HG03354 (cell line): Measurements from ENCODE around the gene ZNF74.
"Not testable (repeated sequence)": the region's sequence is repeated elsewhere in the genome, so short reads cannot be mapped to it uniquely, and the experiment has no call there.

Source experiments
- ATAC-seq: cut with Tn5 transposase; IDR thresholded peaks from one replicate; pipeline ENCODE4 v1.9.1; 2021; ENCODE audit warnings: mild to moderate bottlenecking; ENCODE audit not compliant: unreplicated experiment, poor library complexity, severe bottlenecking

ZNF74 gene

DNA sequence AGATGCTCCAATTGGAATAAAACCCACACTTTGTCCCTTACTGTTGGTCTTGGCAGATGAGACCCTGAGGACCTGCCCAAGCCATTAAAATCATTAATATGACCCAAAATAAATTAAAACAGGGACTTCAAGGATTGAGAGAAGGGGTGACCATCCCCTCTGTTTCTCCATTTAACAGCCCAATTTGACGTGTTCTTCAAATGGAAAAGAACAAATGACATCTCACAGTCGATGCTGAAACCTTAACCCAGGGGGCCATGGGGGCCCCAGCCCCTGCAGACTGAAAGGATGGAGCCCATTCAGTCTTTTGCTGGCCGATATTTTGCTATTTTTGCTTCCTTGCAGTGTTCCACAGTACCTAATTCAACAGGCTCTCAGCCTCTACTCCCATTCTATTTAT, 20.5 kb downstream of the ZNF74 start:
- no peak for ATAC-seq

DNA sequence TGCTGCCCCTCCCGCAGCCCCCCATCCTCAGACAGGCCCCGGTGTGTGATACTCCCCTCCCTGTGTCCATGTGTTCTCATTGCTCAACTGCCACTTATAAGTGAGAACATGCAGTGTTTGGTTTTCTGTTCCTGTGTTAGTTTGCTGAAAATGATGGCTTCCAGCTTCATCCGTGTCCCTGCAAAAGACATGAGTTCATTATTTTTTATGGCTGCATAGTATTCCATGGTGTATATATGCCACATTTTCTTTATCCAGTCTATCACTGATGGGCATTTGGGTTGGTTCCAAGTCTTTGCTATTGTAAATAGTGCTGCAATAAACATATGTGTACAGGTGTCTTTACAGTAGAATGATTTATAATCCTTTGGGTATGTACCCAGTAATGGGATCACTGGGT, 21.3 kb downstream of the ZNF74 start:
- not testable (repeated sequence) for ATAC-seq

GRCh38 chr22:20415699-20416098, 21.7 kb downstream of the ZNF74 start:
- not testable (repeated sequence) for ATAC-seq

DNA sequence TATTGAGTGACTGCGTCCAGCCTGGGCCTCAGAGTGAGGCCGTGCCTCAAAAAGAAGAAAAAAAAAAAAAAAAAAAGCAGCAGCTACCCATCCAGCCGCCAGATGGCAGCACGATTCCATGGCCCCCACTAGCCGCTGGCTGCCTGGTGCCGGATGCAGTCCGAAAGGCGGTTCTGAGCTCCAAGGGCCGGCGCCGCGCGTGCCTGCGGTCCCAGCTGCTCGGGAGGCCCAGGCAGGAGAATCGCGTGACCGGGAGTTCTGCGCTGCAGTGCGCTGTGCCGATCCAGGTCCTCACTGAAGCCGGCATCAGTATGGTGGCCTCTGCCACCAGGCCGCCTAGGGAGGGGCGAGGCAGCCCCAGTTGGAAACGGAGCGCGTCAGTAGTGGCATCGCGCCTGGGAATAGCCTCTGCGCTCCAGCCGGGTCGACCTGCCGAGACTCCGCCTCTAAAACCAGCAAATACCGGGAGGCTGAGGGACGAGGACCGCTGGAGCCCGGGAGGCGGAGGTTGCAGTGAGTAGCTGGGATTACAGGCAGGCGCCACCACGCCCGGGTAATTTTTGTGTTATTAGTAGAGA, 24.3 kb downstream of the ZNF74 start:
- ATAC-seq = no peak

DNA sequence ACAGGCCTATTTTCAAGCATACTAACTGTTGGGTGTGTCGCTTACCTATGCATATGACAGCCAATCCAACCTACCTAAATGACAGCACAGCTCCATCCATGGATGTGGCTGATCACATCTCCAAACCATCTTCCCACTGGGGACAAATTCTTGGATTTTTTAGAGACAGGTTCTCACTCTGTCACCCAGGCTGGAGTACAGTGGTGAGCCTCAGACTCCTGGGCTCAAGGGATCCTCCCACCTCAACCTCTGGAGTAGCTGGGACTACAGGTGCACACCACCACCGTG, 25.7 kb downstream of the ZNF74 start:
- ATAC-seq = no peak

- no peak for ATAC-seq
Measured at GRCh38 chr22:20420157-20420842, 26.3 kb downstream of the ZNF74 start.

- ATAC-seq = no peak
Measured at GRCh38 chr22:20421507-20421874, 27.5 kb downstream of the ZNF74 start.

DNA sequence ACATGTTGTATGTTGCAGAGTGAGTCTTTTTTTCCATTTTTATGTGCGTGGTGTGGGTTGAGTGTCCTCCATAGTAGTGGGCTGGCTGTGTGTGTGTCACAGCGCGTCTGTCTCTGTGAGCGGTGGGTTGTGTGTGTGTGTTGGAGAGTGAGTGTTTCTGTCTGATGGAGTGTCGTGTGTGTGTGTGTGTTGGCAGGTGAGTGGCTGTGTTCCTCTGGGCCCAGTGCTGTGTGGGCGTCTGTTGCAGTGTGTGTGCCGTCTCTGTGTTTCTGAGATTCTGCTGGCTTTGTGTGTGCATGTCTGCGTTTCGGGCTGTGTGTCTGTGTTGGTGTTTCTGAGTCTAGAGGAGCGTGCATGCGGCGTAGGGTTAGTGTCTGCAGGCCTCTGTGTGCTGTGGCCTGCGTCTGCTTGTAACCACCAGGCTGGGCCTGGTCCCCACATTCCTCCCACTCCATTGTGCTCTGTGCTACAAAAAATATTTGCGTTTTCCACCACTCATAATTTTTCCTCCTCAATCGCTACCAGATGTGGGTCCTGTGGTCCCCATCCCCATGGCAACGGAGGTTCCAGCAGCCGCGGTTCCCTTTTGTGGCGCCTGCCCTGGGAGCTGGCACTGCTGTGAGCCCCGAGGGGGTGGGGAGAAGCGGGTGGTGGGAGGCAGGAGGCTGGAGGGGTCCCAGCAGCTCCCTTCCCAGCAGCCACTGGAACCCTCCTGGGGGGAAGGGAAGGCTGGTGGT, 28.5 kb downstream of the ZNF74 start:
- ATAC-seq = no peak

- no peak for ATAC-seq
Measured at GRCh38 chr22:20423008-20423905, 29.3 kb downstream of the ZNF74 start.

DNA sequence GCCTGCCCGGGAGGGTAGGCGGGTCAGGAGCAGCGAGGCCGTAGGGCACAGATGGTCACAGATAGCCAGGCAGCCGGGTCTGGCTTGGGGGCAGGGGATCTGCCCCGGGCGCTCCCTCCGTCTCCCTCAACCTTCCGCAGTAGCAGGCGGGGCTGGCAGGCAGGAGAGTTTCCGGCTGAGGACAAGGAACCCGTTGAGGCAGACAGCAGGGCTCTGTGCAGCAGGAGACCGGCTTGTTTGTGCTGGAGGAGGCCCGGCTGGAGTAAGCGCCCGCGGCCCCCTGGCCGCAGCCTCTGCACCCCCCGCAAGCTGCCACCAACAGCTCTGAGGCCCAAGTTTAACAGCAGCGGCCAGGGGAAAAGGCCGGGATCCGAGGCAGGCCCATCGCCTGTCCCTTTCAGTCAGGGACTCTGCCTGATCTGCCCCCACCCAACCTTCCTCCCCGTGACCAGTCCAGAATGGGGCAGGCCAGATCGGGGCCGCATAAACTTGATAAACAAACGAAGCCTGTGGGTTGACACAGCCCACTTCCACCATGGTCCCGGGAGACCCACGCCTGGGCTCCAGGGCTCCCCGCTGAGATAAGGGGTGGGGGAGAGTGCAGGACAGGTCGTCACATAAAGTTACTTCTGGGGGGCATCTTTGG, 30.1 kb downstream of the ZNF74 start:
- ATAC-seq = no peak

DNA sequence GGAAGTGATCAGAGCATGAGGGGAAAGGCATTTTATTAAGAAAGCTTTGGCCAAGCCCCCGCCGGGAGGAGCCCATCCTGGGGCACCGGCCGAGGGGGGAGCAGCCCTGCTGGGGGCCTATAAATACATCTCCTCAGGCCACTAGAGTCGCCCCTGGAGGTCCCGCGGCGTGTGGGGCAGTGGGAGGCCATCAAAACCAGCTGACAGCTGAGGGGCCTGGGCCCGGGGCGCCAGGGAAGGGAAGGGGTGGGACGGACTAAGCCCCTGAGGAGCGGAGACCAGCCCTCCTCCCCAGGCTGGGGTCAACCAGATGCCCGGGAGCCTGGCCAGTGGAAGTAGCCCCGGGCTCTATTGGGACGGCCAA, 30.6 kb downstream of the ZNF74 start:
- ATAC-seq = no peak

DNA sequence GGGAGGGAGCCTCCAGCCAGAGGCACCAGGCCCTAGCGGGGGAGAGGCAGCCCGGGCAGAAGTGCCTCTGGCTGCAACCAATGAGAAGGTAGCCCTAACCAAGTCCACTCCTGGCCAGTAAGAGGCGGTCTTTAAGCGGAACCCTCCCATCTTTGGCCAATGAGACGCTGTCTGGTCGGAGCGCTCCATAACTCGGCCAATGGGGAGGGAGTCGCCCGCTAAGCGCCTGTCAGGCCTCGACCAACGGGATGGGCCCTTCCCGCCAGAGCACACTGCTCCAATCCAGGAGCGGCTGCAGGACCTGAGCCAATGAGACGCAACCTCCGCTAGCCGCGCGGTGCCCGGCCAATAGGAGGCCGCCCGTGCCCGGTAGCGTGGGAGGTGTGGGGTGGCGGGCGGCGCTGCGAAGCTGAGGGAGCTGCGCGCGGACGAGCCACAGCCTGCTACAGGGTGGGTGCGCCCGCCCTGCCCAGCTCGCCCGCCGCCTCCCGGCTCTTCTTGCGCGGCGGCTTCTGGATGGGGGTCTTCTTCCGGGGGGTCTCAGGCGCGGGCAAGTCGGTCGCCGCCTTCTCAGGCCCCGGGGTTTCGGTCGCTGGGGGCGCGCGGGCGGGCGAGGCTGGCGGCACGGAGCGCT, 31.1 kb downstream of the ZNF74 start:
- ATAC-seq = no peak

GRCh38 chr22:20425566-20426258, 31.8 kb downstream of the ZNF74 start:
- no peak for ATAC-seq

DNA sequence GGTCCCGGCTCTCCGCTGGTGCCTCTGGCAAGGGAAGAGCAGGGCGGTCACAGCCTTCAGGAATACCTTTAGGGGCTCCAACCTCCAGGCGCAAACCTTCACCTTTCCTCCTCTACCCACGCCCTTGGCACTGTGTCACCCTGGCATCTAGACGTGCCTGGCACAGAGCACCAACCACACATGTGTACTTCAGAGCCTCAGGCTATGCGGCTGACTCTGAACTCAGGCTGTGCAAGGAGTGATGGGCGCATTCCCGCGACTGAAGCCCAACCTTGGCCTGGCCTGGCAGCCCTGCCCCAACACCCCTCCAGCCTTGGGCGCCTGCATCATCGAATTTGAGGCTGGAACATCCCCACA, 32.3 kb downstream of the ZNF74 start:
- no peak for ATAC-seq

DNA sequence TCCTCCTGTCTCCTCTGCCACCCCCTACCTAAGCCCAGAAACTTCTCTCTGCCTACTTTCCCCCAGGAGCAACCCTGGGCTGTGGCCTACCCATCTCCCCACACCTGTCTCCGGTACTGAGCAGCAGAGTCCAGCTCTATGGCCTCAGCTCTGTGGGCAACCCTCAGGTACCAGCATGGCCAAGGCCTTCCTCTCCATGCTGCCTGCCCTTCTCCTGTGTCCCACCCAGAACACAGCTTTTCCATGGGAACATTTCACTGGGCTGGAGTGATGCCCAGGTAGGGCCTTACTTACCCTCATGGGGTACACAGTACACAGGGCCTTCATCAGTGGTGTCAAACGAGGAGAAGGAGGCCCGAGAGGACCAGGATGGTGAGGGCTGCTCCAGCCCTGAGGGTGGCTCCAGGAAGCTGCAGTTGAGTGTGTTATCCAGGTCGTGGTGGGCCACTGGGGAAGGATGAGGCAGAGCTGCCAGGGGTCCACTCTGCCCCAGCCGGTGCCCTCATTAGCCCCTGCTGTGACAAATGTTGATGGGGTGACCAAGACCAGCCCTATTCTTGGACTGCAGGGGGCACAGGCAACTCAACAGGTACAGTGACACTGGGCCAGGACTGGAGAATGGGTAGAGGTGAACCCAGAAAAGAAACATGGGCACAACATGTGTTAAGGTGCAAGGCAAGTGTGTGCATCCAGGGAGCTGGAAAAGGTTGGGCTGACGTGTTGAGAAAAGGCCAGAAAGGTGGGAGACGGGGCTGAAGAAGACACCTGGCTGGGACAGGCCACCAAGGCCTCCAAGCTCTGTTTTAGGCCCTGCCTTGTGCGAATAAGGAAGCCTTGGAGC, 33.4 kb downstream of the ZNF74 start:
- no peak for ATAC-seq

DNA sequence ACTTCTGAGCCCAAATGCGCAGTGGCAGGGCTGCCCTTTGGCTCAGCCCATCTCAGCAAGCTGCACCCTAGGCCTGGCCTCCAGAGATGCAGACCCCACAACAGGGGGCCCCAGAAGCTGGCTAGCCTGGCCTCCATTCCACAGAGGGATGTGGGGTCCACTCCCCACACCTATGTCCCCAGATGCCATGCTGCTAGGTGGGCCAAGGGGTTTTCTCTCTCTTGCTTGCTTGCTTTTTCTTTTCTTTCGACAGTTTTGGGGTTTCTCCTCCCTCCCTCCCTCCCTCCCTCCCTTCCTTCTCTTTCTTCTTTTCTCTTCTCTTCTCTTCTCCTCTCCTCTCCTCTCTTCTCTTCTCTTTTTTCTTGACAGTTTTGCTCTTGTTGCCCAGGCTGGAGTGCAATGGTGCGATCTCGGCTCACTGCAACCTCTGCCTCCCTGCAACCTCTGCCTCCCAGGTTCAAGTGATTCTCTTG, 34.0 kb downstream of the ZNF74 start:
- no peak for ATAC-seq

GRCh38 chr22:20428496-20429253, 34.7 kb downstream of the ZNF74 start:
- no peak for ATAC-seq
